ENCODE data around the gene SIGLEC15.
"Not testable (repeated sequence)": the region's sequence is repeated elsewhere in the genome, so short reads cannot be mapped to it uniquely, and the experiment has no call there.

Gene SIGLEC15

DNA sequence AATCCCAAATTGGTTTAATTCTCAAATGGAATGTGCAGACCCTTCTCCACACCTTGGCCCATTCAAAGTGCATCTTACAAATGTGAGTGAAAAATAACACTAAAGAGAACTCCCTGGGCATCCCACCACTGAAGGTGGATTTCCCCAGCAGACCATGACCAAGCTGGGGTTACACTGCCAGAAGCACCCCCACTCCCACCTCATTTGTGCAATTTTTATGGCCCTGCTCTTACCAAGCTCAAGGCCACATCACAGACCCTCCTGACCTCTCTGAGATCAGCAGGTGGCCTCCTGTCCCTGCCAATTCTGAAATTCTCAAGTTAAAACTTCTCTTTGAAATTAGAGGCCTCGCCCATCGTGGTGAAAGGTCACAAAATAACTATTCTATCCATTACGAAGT is 21.6 kb downstream of the SIGLEC15 start:
- no peak for DNase-seq

DNA sequence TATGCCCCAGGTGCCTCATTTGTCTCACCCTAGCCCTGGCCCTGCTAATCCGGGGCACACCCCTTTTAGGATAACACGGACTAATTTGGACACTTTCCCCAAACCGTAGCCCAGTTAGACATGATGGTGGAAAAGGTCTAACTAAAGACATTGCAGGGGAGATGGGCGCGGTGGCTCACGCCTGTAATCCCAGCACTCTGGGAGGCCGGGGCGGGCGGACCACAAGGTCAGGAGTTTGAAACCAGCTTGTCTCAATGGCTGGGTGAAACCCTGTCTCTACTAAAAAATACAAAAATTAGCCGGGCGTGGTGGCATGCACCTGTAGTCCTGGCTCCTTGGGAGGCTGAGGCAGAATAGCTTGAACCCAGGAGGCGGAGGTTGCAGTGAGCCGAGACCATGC is 23.2 kb downstream of the SIGLEC15 start:
- DNase-seq, result not testable (repeated sequence)

DNA sequence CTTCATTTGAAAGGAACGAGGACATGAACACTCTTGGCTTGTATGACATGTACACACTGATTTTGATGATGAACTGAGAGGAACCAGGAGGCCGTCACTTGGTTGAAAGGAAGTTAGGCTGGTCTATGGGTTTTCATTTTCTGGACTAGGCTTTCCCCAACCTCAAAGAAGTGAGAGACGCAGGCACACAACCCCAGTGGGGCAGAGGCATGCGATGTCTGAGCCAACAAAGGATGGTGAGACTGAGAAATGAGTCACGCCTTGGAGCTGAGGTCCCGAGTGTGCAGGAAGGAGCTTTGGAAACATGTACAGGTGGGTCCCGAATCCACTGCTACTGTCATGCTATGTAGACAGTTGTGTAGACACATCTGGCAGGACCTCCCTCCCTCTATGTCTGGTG is 24.1 kb downstream of the SIGLEC15 start:
- DNase-seq, result no peak

DNA sequence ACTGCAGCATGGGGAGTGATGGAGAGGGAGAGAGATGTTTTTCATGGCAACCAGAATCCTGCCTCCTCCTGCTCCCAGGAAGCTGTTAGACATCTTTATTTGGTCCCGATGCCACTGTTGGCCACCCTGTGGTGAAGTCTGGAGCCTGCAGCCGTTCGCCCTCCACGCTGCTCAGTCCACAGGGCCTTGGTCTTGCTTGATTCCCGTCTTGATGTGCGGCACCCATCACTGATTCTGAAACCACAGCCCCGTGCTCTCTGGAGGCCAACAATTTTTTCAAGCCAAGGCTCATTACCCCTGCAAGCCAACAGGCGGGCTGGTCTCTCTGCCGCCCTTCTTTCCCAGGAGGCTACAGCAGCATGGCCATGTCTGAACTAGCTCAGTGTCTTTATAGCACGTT is 24.5 kb downstream of the SIGLEC15 start:
- no peak for DNase-seq

DNA sequence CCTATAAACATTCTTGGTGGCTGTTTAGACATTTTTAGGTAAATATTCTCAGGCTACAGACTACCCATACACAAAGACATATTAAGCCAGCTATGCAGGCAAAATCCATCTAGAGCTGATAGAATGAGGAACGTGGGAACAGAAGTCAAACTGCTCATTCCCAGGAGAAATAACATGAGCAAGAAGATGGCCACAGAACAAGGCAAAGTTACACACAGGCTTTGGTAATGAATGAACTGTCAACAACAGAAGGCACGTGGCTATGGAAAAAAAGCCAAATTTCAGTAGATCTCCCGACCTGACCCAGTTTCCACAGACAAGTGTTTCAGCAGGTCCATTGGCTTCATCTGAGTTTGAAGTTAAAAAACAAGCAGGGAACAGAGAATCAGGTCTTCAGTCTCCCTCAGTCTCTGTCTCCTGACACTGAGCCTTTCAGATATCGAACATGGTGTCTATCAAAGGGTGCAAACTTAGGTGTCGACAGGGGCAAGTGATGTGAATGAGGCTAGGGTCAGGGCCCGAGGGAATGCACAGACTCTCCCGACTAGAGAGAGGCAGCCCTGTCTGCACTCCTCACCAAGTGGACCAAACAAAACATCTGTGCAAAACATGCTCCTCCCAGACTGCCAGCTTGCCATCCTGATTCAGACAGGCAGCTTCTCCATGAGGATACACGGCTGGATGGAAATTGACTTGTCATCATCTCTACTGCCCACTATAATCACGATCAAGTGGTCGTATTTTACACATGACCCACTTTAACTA is 25.9 kb downstream of the SIGLEC15 start:
- no peak for DNase-seq

DNA sequence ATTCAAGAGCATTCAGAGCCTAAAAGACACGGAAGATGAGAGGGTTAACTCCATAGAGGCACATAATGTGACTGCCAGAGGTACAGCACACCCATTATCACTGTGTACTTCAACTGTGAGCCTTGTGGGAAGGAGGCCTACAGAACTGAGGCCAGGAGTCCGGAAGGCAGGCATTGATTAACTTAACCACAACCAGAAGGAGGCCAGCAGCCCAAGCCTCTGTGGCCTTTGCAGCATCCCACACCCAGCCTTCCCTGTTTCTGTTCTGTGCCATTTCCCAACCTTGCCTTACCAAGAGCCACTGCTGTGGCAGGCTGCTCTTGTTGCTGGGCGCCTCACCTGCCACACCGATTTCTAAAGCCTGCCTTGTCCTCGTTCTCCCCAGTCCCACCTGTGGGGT is 27.2 kb downstream of the SIGLEC15 start:
- no peak for DNase-seq

DNA sequence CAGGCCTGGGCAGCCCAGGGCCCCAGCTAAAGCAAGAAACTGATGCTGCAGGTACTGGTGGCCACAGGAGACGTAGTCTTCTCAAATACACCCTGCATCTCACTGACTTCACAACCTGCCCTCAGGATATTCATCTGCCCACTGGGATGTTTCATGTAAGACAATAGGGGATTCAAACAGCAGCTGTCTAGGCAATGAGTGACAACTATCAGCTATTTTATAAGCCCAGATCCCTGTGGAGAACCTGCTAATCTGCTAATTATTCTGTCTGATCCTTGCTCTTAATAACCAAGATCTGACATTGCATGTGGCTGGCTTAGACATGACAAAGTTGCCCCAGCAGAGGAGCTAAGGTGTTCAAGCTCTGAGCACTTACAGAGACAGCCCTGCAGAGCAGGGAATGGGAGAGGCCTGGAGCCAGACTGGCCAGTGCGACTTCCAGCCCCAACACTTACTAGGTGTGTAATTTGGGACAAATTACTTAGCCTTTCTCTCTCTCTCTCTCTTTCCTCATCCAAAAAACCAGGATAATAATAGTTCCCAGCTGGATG is 28.6 kb downstream of the SIGLEC15 start:
- DNase-seq, result no peak

DNA sequence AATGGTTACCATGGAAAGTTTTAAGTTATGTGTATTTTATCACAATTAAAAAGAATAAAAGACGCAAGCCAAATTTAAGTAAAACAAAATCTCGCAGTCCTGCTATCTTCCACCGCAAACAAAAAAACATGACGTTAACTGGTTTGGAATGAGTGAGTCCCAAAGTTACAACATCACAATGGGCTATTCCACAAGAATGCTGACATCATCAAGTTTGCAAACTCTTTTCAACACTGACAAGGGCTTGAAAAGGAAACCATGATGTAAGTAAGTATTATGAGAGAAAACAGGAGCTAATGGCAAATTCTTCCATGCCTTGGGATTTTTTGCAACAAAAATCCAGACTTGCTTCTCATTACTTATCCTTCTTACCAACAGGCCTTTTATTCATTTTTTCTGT is 31.1 kb downstream of the SIGLEC15 start:
- no peak for DNase-seq

DNA sequence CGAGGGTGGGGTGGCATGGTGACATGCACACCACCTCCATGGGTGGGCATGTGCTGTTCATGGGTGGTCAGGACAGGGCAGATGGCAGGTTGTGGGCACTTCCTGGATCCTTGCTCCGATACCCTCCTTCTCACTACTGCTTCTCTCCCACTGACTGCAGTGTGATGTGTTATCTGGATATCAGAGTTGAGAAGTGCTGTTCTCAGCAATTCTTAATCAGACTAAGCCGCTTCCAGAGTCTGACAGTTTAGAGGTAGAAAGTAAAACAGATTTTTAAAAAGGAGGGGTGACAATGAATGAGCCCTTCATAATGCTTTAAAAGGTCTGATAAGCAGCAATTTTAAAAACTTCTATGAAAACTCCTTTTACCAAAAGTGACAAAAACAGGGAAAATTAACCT is 33.9 kb downstream of the SIGLEC15 start:
- no peak for DNase-seq

DNA sequence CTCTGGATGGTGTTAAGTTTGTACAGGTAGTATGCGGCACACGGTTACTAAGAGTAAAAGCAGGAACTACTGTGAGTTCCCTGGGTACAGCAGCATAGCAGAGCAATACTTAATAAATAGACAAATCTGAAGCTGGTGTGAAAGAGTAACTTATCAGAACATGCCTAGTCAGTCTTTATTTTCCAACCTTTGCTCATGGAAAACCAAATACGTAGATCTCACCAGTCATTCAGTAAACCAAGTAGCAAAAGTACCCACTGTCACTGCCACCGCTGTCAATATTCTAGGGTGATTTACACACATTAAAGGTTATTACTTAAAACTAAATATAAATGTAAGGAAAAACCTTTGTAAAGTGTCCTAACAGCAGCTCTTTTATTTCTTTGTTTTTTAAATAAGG is 35.0 kb downstream of the SIGLEC15 start:
- DNase-seq, result no peak

DNA sequence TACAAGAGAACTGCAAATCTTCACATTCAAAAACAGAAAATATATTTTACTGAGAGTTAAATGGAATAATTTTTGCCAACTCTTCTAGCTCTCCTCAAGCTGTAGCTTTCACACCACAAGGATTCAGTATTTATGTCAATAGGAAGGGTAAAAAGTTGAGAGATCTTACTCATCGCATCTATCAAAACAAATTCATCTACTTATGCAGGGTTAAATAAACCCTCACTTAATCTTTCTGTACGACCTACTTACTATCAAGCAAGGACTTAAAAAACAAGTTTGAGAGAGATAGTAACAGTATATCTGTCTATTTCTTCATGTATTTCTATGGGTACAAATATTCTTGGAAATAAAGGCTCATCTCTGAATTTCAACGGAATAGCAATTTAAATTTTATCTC is 35.5 kb downstream of the SIGLEC15 start:
- DNase-seq, result no peak

DNA sequence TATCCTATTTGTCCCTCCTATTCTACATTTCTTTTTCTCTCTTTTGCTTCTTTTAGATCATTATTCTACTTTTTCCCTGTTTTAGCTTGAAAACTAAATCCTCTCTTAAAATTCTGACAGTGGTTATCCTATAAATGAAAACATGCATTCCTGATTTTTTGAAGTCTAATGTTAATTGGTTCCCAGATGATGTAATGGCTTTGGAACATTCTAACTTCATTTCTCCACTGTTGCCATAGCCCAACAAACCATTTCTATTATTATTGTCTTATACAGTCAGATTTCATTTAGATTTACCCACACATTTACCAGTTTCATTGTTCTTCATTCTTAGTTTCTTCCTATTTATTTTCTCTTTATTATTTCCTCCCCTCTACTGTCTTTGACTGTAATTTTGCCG is 36.5 kb downstream of the SIGLEC15 start:
- no peak for DNase-seq

DNA sequence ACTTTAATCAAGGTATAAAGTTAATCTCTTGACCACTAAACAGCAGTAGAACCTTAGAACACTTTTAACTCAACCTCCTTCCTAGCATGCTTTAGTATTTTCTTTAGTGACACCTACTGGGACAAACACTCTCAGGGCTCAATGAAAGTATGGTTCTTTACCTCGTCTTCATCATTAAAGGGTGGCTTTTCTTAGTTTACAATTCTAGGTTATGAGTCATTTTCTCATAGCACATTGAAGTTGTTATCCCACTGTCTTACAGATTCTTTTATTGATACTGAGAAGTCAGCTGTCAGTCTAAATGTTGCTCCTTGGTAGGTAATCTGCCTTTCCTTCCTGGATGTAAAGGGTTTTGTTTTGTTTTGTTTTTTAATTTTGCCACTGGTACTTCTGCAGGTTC is 38.0 kb downstream of the SIGLEC15 start:
- DNase-seq, result no peak

DNA sequence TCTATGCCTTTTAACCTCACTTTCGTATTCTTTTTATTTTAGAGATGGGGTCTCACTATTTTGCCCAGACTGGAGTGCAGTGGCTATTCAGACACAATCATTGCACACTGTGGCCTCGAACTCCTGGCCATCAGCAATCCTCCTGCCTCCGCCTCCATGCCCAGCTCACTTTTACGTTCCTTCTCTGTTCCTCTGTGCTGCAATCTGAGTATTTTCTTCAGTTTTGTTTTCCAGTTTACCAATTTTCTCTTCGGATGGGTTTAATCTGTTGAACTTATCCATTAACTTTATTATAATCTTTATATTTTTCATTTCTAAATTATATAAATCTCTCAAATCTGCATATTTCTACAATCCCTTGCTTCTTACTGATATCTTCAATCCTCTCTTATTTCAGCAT is 38.6 kb downstream of the SIGLEC15 start:
- DNase-seq, result no peak

DNA sequence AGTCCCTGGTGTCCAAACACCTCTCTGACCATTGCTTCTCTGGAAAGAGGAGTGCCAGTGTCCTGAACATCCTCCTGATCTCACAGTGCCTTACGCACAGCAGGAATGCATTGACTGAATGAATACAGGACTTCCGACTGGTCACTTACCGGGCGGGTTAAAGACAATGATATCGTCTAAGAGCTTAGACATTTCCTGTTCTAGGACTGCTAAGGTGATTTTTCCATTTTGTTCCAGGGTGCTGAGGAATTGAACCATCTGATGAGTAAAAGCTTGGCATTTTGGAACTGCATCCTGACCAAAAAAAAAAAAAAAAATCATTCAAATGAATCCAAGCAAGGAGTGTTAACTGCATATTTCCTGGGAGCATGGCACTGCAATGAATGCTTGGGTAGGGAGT is 40.0 kb downstream of the SIGLEC15 start:
- DNase-seq, result no peak

DNA sequence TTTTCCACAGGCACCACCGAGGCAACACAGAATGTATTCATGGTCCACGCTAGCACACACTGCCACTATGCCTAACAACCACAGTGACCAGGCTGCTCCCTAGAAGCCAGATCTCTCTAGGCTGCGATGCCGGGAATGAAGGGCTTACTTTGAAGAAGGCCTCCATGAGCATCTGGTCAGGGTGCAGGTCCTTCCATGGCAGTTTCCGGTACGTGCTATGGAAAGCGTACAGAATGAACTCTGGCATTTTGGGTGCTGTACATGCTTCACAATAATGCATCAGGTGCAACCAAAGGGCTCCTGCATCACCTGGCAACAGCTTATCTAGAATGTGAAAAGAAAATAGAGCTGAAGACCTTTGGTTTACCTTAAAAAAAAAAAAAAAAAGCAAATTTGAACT is 44.9 kb downstream of the SIGLEC15 start:
- no peak for DNase-seq

DNA sequence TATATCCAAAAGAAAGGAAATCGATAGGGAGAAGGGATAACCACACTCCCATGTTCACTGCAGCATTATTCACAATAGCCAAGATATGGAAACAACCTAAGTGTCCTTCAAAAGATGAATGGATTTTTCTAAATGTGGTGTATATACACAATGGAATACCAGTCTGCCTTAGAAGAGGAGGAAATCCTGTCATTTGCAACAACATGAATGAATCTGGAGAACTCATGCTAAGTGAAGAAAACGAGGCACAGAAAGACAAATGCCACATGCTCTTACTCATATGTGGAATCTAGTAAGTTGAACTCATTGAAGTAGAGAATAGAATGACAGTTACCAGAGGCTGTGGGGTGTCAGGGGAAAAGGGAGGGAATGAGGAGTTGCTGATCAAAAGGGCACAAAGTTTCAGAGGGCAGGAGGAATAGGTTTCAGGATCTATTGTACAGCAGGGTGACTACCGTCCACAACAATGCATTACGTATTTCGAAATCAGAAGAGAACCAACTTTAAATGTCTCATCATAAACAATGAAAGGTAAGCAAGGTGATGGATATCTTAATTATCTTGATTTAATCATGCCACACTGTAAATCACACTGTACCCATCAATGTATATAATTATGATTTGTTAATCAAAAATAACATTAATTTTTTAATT is 46.1 kb downstream of the SIGLEC15 start:
- DNase-seq, result no peak

DNA sequence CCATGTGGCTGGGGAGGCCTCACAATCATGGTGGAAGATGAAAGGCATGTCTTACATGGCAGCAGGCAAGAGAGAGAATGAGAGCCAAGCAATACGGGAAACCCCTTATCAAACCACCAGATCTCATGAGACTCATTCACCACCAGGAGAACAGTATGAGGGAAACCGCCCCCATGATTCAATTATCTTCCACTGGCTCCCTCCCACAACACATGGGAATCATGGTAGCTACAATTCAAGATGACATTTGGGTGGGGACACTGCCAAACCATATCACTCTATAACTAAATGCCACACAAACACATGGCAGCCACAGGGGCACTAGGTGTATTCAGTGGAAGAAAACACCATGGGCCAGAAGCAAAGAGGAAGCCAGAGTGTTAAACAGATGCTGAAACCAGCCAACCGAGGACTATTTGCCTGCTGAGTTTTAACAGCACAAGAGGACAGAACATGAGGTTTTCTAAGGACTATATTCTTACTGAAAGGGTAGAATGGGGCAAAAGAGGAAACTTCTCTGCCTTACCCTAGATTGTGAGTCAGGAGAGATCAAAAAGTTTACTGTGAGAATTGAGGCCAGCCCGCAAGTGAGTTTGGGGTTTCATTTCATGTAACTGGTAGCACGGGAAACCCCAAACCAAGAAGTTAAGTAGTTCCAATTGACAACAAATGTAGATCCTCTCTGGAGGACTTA is 49.2 kb downstream of the SIGLEC15 start:
- no peak for DNase-seq

DNA sequence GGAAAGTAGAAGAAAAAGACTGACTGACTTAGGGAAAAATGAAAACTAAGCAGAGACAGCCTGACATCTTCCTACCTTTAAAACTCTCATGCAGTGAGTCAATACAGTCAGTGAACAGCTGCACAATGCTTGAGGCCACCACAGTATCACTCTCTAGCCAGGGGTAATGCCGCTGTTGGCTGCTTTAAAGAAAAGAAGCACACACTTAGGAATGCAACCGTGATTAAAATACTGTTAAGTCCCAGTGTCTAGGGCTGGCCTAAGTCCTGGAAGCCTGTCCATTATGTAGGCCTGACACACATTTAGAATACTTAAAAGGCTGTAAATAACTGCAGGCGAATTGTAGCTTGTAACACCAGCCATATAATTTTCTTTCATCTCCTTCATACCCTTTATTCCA is 50.7 kb downstream of the SIGLEC15 start:
- no peak for DNase-seq

DNA sequence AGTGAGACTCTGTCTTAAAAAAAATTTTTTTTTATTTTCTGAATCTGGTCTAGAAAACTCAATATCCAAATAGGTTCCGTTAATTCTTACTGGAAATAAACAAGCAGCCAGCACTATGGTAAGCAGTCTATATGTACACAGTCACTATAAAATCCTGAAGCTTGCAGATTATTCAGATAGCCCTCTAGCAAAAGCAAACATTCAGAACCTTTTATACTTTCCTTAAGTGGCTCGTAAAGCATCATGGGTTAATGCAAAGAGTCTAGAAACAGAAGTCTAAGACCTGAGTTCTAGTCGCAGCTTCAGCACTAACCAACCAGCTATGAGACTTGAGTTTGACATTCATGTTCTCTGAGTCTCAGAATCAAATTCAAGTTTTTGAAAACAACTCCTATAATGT is 51.9 kb downstream of the SIGLEC15 start:
- DNase-seq, result no peak

DNA sequence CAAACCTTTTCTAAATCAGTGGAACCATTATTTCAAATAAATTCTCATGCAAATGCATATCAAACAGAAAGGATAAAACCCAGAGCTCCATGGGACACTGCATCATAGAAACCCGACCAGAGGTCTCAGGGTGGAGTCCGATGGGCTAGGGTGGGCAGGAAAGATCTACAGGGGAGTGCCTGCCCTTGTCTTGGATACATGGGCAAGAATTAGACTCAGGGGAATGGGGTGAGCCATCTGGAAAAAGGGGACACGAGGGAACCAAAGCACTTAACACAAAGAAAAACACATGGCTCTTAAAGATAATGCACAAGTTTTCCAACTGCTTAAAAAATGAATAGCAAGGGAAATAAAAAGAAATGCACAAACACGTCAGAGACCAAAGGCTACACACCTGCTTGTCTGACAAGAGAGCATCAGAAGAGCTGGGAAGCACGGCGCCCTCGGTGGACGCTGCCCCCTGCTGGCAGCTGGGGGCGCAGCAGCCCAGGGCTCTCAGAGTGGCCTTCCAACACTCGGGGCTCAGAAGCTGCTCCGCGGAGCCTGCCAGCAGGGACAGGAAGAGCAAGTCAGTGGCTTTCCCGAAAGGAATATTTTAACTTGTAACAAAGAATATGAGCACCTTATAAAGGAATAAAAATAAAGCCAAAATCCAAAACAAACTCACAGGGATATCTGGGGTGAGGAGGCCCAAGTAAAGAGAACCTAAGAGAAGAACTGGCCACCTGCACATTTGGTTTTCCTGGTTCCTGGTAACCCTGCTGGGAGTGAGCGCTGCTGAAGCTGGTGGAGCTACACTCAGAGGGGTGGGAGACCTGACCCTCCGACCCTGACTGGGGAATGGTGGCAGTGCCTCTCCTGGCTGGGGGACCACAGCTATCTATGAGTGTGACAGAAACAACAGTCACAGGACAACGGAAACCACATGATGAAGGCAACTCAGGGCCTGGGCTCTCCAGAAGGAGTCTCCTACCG is 54.5 kb downstream of the SIGLEC15 start:
- DNase-seq, result no peak

DNA sequence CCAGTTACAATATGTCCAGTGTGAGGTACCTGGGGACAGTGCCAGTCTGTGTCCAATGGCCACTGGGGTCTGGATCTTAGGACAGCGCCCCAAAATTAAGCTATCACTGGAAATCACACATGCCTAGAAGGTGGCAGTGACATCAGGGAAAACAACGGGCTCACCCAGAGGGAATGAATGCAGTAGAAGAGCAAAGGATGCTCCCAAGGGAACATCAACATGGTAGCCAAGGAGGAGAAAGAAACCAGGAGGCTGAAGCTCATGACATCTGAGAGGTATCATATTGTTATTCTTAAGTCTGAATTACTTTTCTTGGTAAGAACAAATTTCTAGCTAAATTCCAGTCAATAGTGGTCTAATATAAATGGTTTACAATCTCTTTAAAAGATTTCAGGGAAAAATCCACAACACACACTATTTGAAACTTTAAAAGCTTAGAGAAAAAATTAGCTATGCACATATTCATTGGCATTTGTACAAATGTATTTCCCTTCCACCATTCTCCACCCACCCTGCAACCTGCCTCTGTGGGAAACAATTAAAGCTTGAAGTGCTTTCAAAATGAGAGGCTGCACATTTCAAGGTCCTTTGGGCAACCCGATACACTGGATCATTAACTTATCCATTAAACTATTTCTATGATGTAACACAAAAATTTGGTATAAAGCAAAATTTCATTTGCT is 55.5 kb downstream of the SIGLEC15 start:
- DNase-seq, result no peak
